SK-N-SH (cell line): ENCODE data around the gene EML1. TPM values are rescaled to one million over a fixed set of nuclear protein-coding genes. Genes with fewer than 3 reads are reported as not detected.

Source experiments
- CTCF ChIA-PET: fragments of 300-600, 350-600 bp; formaldehyde crosslinking; extraction: SDS; loops from one replicate; lab custom pipeline; 2021; lab: Yijun Ruan, JAX
- POLR2A ChIA-PET: fragments of 350-600 bp; sonication (Branson Sonifier 250); formaldehyde crosslinking; extraction: SDS; loops from one replicate; lab custom pipeline; 2020; ENCODE audit warnings: antibody characterized with exemption, inconsistent platforms; lab: Yijun Ruan, JAX
- DNase-seq: peaks from one replicate; pipeline ENCODE4 v3.0.0; 2012
- H2AFZ ChIP-seq: fragments of 200-600 bp; sonication (generic); 2 replicates; pipeline ENCODE4 v1.8.1; 2016; ENCODE audit warnings: antibody characterized with exemption, mild to moderate bottlenecking, low read depth
- H3F3A ChIP-seq: fragments of 200-600 bp; sonication (generic); replicated peaks from 2 replicates; pipeline ENCODE3; 2016; ENCODE audit warnings: antibody characterized with exemption, mild to moderate bottlenecking; ENCODE audit not compliant: insufficient read depth
- H3K27ac ChIP-seq, 2 experiments: fragments of 200-500 bp in 1 of 2; fragments of 200-600 bp in 1 of 2; sonication (Bioruptor generic) in 1 of 2; sonication (generic), shearing (Covaris generic) in 1 of 2; 2 replicates each; pipeline versions ENCODE4 v1.5.1 to v1.6.1; 2014 to 2016; ENCODE audit warnings: low read depth in 2 of 2, inconsistent platforms in 1 of 2, low read length in 1 of 2, mild to moderate bottlenecking in 1 of 2, mixed read lengths in 1 of 2
- H3K27me3 ChIP-seq: fragments of 200-600 bp; sonication (generic), shearing (Covaris generic); 2 replicates; pipeline ENCODE4 v1.6.1; 2016; ENCODE audit warnings: mixed run types; ENCODE audit not compliant: insufficient read depth
- H3K36me3 ChIP-seq, 2 experiments: fragments of 200-500 bp in 1 of 2; fragments of 200-600 bp in 1 of 2; sonication (Bioruptor generic) in 1 of 2; sonication (generic) in 1 of 2; replicated peaks in 1 of 2; 2 replicates each; pipeline versions ENCODE3 to v1.5.1; 2014 to 2016; ENCODE audit warnings: low read length in 1 of 2, mild to moderate bottlenecking in 1 of 2; ENCODE audit not compliant: insufficient read depth in 2 of 2, control insufficient read depth in 1 of 2
- H3K4me1 ChIP-seq, 2 experiments: fragments of 200-500 bp in 1 of 2; fragments of 200-600 bp in 1 of 2; sonication (Bioruptor generic) in 1 of 2; sonication (generic), shearing (Covaris generic) in 1 of 2; 2 replicates each; pipeline versions ENCODE4 v1.5.1 to v1.6.1; 2014 to 2016; ENCODE audit warnings: low read depth in 1 of 2, low read length in 1 of 2, mixed run types in 1 of 2; ENCODE audit not compliant: insufficient read depth in 2 of 2, control insufficient read depth in 1 of 2
- H3K4me2 ChIP-seq: fragments of 200-600 bp; sonication (generic), shearing (Covaris generic); 2 replicates; pipeline ENCODE4 v1.6.1; 2017; ENCODE audit warnings: mixed run types
- H3K4me3 ChIP-seq, 2 experiments: fragments of 200-500 bp in 1 of 2; fragments of 200-600 bp in 1 of 2; sonication (Bioruptor generic) in 1 of 2; sonication (generic), shearing (Covaris generic) in 1 of 2; 2 replicates each; pipeline versions ENCODE4 v1.5.1 to v1.8.1; 2014 to 2016; ENCODE audit warnings: low read depth in 2 of 2, inconsistent platforms in 1 of 2, low read length in 1 of 2, mild to moderate bottlenecking in 1 of 2, mixed read lengths in 1 of 2, moderate library complexity in 1 of 2
- H3K79me2 ChIP-seq: fragments of 200-600 bp; sonication (generic); 2 replicates; pipeline ENCODE4 v1.8.1; 2017; ENCODE audit warnings: mild to moderate bottlenecking; ENCODE audit not compliant: insufficient read depth
- H3K9ac ChIP-seq: fragments of 200-600 bp; sonication (generic); 2 replicates; pipeline ENCODE4 v1.6.1; 2017; ENCODE audit warnings: mixed run types
- H3K9me2 ChIP-seq: fragments of 200-600 bp; sonication (generic); 2 replicates; pipeline ENCODE4 v1.6.1; 2017; ENCODE audit warnings: mixed run types
- H3K9me3 ChIP-seq: fragments of 200-600 bp; sonication (generic); 2 replicates; pipeline ENCODE4 v1.6.1; 2017; ENCODE audit warnings: mixed run types, mild to moderate bottlenecking, moderate library complexity
- H4K20me1 ChIP-seq: fragments of 200-600 bp; sonication (generic); 2 replicates; pipeline ENCODE4 v1.6.1; 2017; ENCODE audit warnings: mild to moderate bottlenecking, mixed run types; ENCODE audit not compliant: insufficient read depth
- ELF1 ChIP-seq: IDR thresholded peaks from 2 replicates; pipeline ENCODE4 v1.4.0; 2012
- FOSL2 ChIP-seq: IDR thresholded peaks from 2 replicates; pipeline ENCODE4 v1.4.0; 2012; ENCODE audit warnings: low read depth, mild to moderate bottlenecking, moderate library complexity, borderline replicate concordance
- FOXJ3 ChIP-seq: sonication (generic); formaldehyde crosslinking; IDR thresholded peaks from 2 replicates; pipeline ENCODE4 v1.5.1; 2020; ENCODE audit warnings: mild to moderate bottlenecking, missing genetic modification reagents
- GABPA ChIP-seq: IDR thresholded peaks from 2 replicates; pipeline ENCODE4 v1.4.0; 2012; ENCODE audit warnings: low read depth, mild to moderate bottlenecking
- JUND ChIP-seq: IDR thresholded peaks from 2 replicates; pipeline ENCODE4 v1.4.0; 2012
- MEF2A ChIP-seq: IDR thresholded peaks from 2 replicates; pipeline ENCODE4 v1.4.0; 2012; ENCODE audit warnings: low read depth, borderline replicate concordance
- MXI1 ChIP-seq: IDR thresholded peaks from 2 replicates; pipeline ENCODE4 v1.6.1; 2012; ENCODE audit warnings: mild to moderate bottlenecking, low read depth, low read length, improper control_type of control experiment
- NFIC ChIP-seq: IDR thresholded peaks from 2 replicates; pipeline ENCODE4 v1.4.0; 2012; ENCODE audit warnings: borderline replicate concordance
- RFX5 ChIP-seq: IDR thresholded peaks from 2 replicates; pipeline ENCODE4 v1.6.1; 2012; ENCODE audit warnings: mild to moderate bottlenecking, improper control_type of control experiment, low read length
- RXRA ChIP-seq: IDR thresholded peaks from 2 replicates; pipeline ENCODE4 v1.4.0; 2012; ENCODE audit warnings: low read depth, mild to moderate bottlenecking, borderline replicate concordance
- SIN3A ChIP-seq: IDR thresholded peaks from 2 replicates; pipeline ENCODE4 v1.6.1; 2012; ENCODE audit warnings: low read depth, mild to moderate bottlenecking, low read length, moderate library complexity, borderline replicate concordance
- TAF1 ChIP-seq: IDR thresholded peaks from 2 replicates; pipeline ENCODE4 v1.6.1; 2012; ENCODE audit warnings: low read depth, mild to moderate bottlenecking, low read length, moderate library complexity, borderline replicate concordance
- TCF12 ChIP-seq: IDR thresholded peaks from 2 replicates; pipeline ENCODE4 v1.4.0; 2012
- YY1 ChIP-seq: IDR thresholded peaks from 2 replicates; pipeline ENCODE4 v1.4.0; 2012; ENCODE audit warnings: low read depth, mild to moderate bottlenecking
- whole genome bisulfite sequencing: methylation state at CpG from one replicate; pipeline ENCODE4 v1.1.6; 2017; ENCODE audit warnings: low lambda C conversion rate; 5-methylcytosine and 5-hydroxymethylcytosine counted together
- polyA plus RNA-seq, 3 experiments: library from polyadenylated mRNA; depleted of rRNA; stranded (reverse); fragments of >200 nt; gene quantifications; 2 replicates each; pipeline ENCODE4 v1.2.3, GENCODE V29; 2012
- TF ChIP-seq, protein P1 (sequence below): fragments of 200-600 bp; sonication (generic); IDR thresholded peaks from 2 replicates; pipeline ENCODE4 v1.6.1; 2017; ENCODE audit warnings: antibody characterized with exemption, mild to moderate bottlenecking, moderate library complexity
- TF ChIP-seq, protein P2 (sequence below): fragments of 150-350 bp; IDR thresholded peaks from 2 replicates; pipeline ENCODE4 v1.6.1; 2017; ENCODE audit warnings: antibody characterized with exemption, low read length, low read depth, borderline replicate concordance
- TF ChIP-seq, protein P3 (sequence below): IDR thresholded peaks from 2 replicates; pipeline ENCODE4 v1.4.0; 2012; ENCODE audit warnings: low read depth
- TF ChIP-seq, protein P4 (sequence below): IDR thresholded peaks from 2 replicates; pipeline ENCODE4 v1.4.0; 2012; ENCODE audit warnings: low read depth, borderline replicate concordance
- TF ChIP-seq, protein P5 (sequence below): fragments of 150-350 bp; IDR thresholded peaks from 2 replicates; pipeline ENCODE4 v1.6.1; 2016; ENCODE audit warnings: mild to moderate bottlenecking, low read depth, low read length

EML1 gene
- polyA plus RNA-seq, 1 of the 3 experiments (the other 2 are of a cell fraction) = 6.3 TPM

DNA sequence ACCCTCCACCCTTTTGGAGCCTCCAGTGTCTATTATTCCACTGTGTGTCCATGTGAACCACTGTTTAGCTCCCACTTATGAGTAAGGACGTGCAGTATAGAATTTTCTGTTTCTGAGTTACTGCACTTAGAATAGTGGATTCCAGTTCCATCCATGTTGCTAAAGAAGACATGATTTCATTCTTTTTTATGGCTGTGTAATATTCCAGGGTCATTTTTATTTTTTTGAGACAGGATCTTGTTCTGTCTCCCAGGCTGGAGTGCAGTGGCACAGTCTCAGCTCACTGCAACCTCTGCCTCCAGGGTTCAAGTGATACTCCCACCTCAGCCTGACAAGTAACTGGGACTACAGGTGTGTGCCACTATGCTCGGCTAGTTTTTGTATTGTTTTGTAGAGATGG, 31.6 kb downstream of the EML1 start:
- ChIA-PET CTCF (interaction anchor here (1.4 kb wide), 1 partner anchor 13 kb away, joined by 3 read pairs; no protein-coding TSS in a partner anchor), POLR2A (no interaction called here)
- no peak overlapping the region for H3K9ac ChIP-seq
- peaks cover 0 to 8% of the 10 kb centered on the region in 2 experiments; a peak in 1 of 4 replicates for H3K4me1 ChIP-seq
- TF ChIP-seq YY1 (no peak), RXRA (no peak), TCF12 (no peak), ELF1 (no peak), FOXJ3 (CRISPR knock-in tag) (no peak), TAF1 (no peak), GABPA (no peak), MXI1 (no peak)
- TF ChIP-seq, protein P1, sequence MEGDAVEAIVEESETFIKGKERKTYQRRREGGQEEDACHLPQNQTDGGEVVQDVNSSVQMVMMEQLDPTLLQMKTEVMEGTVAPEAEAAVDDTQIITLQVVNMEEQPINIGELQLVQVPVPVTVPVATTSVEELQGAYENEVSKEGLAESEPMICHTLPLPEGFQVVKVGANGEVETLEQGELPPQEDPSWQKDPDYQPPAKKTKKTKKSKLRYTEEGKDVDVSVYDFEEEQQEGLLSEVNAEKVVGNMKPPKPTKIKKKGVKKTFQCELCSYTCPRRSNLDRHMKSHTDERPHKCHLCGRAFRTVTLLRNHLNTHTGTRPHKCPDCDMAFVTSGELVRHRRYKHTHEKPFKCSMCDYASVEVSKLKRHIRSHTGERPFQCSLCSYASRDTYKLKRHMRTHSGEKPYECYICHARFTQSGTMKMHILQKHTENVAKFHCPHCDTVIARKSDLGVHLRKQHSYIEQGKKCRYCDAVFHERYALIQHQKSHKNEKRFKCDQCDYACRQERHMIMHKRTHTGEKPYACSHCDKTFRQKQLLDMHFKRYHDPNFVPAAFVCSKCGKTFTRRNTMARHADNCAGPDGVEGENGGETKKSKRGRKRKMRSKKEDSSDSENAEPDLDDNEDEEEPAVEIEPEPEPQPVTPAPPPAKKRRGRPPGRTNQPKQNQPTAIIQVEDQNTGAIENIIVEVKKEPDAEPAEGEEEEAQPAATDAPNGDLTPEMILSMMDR = no peak
- TF ChIP-seq, protein P2, sequence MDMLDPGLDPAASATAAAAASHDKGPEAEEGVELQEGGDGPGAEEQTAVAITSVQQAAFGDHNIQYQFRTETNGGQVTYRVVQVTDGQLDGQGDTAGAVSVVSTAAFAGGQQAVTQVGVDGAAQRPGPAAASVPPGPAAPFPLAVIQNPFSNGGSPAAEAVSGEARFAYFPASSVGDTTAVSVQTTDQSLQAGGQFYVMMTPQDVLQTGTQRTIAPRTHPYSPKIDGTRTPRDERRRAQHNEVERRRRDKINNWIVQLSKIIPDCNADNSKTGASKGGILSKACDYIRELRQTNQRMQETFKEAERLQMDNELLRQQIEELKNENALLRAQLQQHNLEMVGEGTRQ = no peak
- TF ChIP-seq, protein P3, sequence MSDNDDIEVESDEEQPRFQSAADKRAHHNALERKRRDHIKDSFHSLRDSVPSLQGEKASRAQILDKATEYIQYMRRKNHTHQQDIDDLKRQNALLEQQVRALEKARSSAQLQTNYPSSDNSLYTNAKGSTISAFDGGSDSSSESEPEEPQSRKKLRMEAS = no peak
- H3K4me3 ChIP-seq = no peak overlapping the region
- no peaks in the 10 kb centered on the region for H3F3A ChIP-seq
- H3K27ac ChIP-seq = no peak overlapping the region
- H3K4me2 ChIP-seq = no peak overlapping the region
- H3K27me3 ChIP-seq = no peaks in the 10 kb centered on the region
- WGBS = 100% methylated on average over 2 of the region's 2 CpGs
- no peaks in the 10 kb centered on the region; the same call in 1 of the 2 replicates for H3K79me2 ChIP-seq
- no peaks in the 10 kb centered on the region for H3K9me2 ChIP-seq
- no peak for DNase-seq
- H4K20me1 ChIP-seq = peaks cover 40% of the 10 kb centered on the region
- no peaks in the 10 kb centered on the region for H3K9me3 ChIP-seq
- H3K36me3 ChIP-seq = no peaks in the 10 kb centered on the region
- H2AFZ ChIP-seq = no peak overlapping the region

DNA sequence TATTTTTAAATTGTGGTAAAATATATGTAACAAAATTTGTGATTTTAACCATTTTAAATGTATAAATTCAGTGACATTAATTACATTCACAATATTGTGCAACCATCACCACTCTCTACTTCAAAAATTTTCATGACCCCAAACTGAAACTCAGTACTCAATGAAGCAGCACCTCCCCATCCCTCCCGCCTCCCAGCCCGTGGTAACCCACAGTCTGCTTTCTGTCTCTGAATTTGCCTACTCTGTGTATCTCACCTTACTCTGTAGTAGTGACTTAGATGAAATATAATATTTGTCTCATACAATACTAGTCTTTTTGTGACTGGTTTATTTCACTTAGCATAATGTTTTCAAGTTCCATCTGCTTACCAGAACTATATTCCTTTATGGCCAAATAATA, 36.2 kb downstream of the EML1 start:
- DNase-seq = no peak
- no peaks in the 10 kb centered on the region for H3K9me2 ChIP-seq
- H3K27me3 ChIP-seq = no peaks in the 10 kb centered on the region
- H3F3A ChIP-seq = no peaks in the 10 kb centered on the region
- POLR2A ChIA-PET = no interaction called here
- H3K27ac ChIP-seq = no peak overlapping the region
- CTCF ChIA-PET = no interaction called here
- H3K9me3 ChIP-seq = no peaks in the 10 kb centered on the region
- no peak overlapping the region for H2AFZ ChIP-seq
- 96% methylated on average over 2 of the region's 2 CpGs for WGBS
- H3K36me3 ChIP-seq = no peaks in the 10 kb centered on the region
- no peaks in the 10 kb centered on the region; the same call in 1 of the 2 replicates for H3K79me2 ChIP-seq
- H3K4me1 ChIP-seq = no peaks in the 10 kb centered on the region
- no peaks in the 10 kb centered on the region for H4K20me1 ChIP-seq
- H3K4me2 ChIP-seq = no peak overlapping the region
- H3K4me3 ChIP-seq = no peak overlapping the region
- H3K9ac ChIP-seq = no peak overlapping the region
- TF ChIP-seq TCF12 (no peak), YY1 (no peak), FOSL2 (no peak), NFIC (no peak), SIN3A (no peak), RFX5 (no peak), ELF1 (no peak), MEF2A (no peak), JUND (no peak)
- TF ChIP-seq, protein P4, sequence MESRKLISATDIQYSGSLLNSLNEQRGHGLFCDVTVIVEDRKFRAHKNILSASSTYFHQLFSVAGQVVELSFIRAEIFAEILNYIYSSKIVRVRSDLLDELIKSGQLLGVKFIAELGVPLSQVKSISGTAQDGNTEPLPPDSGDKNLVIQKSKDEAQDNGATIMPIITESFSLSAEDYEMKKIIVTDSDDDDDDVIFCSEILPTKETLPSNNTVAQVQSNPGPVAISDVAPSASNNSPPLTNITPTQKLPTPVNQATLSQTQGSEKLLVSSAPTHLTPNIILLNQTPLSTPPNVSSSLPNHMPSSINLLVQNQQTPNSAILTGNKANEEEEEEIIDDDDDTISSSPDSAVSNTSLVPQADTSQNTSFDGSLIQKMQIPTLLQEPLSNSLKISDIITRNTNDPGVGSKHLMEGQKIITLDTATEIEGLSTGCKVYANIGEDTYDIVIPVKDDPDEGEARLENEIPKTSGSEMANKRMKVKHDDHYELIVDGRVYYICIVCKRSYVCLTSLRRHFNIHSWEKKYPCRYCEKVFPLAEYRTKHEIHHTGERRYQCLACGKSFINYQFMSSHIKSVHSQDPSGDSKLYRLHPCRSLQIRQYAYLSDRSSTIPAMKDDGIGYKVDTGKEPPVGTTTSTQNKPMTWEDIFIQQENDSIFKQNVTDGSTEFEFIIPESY = no peak
- TF ChIP-seq, protein P5, sequence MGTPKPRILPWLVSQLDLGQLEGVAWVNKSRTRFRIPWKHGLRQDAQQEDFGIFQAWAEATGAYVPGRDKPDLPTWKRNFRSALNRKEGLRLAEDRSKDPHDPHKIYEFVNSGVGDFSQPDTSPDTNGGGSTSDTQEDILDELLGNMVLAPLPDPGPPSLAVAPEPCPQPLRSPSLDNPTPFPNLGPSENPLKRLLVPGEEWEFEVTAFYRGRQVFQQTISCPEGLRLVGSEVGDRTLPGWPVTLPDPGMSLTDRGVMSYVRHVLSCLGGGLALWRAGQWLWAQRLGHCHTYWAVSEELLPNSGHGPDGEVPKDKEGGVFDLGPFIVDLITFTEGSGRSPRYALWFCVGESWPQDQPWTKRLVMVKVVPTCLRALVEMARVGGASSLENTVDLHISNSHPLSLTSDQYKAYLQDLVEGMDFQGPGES = no peak
- TF ChIP-seq, protein P1 = no peak
- TF ChIP-seq, protein P2 = no peak
